Smooth muscle cell (in vitro differentiated cells): Measurements from ENCODE around the gene GRHL3. TPM values are rescaled to one million over a fixed set of nuclear protein-coding genes. Genes with fewer than 3 reads are reported as not detected.

Source experiments
- DNase-seq: peaks from one replicate; lab custom pipeline; 2025; ENCODE audit not compliant: unreplicated experiment; lab: John Stamatoyannopoulos, UW
- H2AFZ ChIP-seq: fragments of 200-600 bp; sonication (generic); 2 replicates; pipeline ENCODE4 v1.6.0; 2016; ENCODE audit warnings: antibody characterized with exemption, low read depth, mild to moderate bottlenecking
- H3F3A ChIP-seq: fragments of 200-600 bp; sonication (generic); 2 replicates; pipeline ENCODE4 v1.6.0; 2017; ENCODE audit warnings: antibody characterized with exemption, low read depth
- H3K27ac ChIP-seq: fragments of 200-600 bp; sonication (generic); 2 replicates; pipeline ENCODE4 v1.5.1; 2016; ENCODE audit warnings: low read depth, mild to moderate bottlenecking
- H3K27me3 ChIP-seq: fragments of 200-600 bp; sonication (generic); 2 replicates; pipeline ENCODE4 v1.6.1; 2016; ENCODE audit warnings: low read depth, mild to moderate bottlenecking
- H3K36me3 ChIP-seq: fragments of 200-600 bp; sonication (generic); 2 replicates; pipeline ENCODE4 v1.5.1; 2016; ENCODE audit warnings: low read depth
- H3K4me1 ChIP-seq: fragments of 200-600 bp; sonication (generic); 2 replicates; pipeline ENCODE4 v1.5.1; 2016; ENCODE audit warnings: low read depth
- H3K4me2 ChIP-seq: fragments of 200-600 bp; sonication (generic); 2 replicates; pipeline ENCODE4 v1.6.0; 2016; ENCODE audit warnings: mild to moderate bottlenecking
- H3K4me3 ChIP-seq: fragments of 200-600 bp; sonication (generic); 2 replicates; pipeline ENCODE4 v1.5.1; 2016; ENCODE audit warnings: mild to moderate bottlenecking
- H3K79me2 ChIP-seq: fragments of 200-600 bp; sonication (generic); 2 replicates; pipeline ENCODE4 v1.6.0; 2016; ENCODE audit warnings: low read depth, mild to moderate bottlenecking
- H3K9ac ChIP-seq: fragments of 200-600 bp; sonication (generic); 2 replicates; pipeline ENCODE4 v1.6.0; 2016; ENCODE audit warnings: low read depth
- H3K9me3 ChIP-seq: fragments of 200-600 bp; sonication (generic); replicated peaks from 2 replicates; pipeline ENCODE4 v1.5.1; 2016; ENCODE audit warnings: low read depth
- H4K20me1 ChIP-seq: fragments of 200-600 bp; sonication (generic); 2 replicates; pipeline ENCODE4 v1.6.0; 2016; ENCODE audit warnings: low read depth
- WGBS: methylation state at CpG from one replicate; pipeline ENCODE4 v1.1.7; 2016; ENCODE audit warnings: low lambda C conversion rate; 5-methylcytosine and 5-hydroxymethylcytosine counted together
- polyA plus RNA-seq: library from polyadenylated mRNA; unstranded; fragments of >200 nt; fragmentation: Nextera tagmentation; extraction: Ambion mirVana; gene quantifications from 2 replicates; pipeline ENCODE4 v1.2.1, GENCODE V29; 2016
- total RNA-seq: library from RNA; depleted of rRNA; stranded (reverse); fragments of >200 nt; gene quantifications from 2 replicates; pipeline ENCODE4 v1.2.3, GENCODE V29; 2014
- TF ChIP-seq, protein P1 (sequence below): fragments of 200-600 bp; sonication (generic); IDR thresholded peaks from 2 replicates; pipeline ENCODE4 v1.5.1; 2017; ENCODE audit warnings: borderline replicate concordance, mild to moderate bottlenecking, antibody characterized with exemption; ENCODE audit not compliant: insufficient read depth, poor library complexity, severe bottlenecking

Gene GRHL3
- total and polyA plus RNA-seq, 2 experiments from 2014 or later: 0.87 to 10.5 TPM

GRCh38 chr1:24336075-24336474, 16.9 kb downstream of the GRHL3 start:
- Histone ChIP-seq H4K20me1 (no peaks in the 10 kb centered on the region), H3K27me3 (no peaks in the 10 kb centered on the region), H3F3A (peaks cover 9% of the 10 kb centered on the region), H3K36me3 (no peaks in the 10 kb centered on the region), H3K79me2 (no peaks in the 10 kb centered on the region), H3K9me3 (no peaks in the 10 kb centered on the region), H3K27ac (no peak overlapping the region), H2AFZ (no peak overlapping the region), H3K4me1 (peaks cover 11% of the 10 kb centered on the region), H3K4me2 (no peak overlapping the region), H3K4me3 (no peak overlapping the region), H3K9ac (no peak overlapping the region)
- no peak for DNase-seq
- TF ChIP-seq, protein P1, sequence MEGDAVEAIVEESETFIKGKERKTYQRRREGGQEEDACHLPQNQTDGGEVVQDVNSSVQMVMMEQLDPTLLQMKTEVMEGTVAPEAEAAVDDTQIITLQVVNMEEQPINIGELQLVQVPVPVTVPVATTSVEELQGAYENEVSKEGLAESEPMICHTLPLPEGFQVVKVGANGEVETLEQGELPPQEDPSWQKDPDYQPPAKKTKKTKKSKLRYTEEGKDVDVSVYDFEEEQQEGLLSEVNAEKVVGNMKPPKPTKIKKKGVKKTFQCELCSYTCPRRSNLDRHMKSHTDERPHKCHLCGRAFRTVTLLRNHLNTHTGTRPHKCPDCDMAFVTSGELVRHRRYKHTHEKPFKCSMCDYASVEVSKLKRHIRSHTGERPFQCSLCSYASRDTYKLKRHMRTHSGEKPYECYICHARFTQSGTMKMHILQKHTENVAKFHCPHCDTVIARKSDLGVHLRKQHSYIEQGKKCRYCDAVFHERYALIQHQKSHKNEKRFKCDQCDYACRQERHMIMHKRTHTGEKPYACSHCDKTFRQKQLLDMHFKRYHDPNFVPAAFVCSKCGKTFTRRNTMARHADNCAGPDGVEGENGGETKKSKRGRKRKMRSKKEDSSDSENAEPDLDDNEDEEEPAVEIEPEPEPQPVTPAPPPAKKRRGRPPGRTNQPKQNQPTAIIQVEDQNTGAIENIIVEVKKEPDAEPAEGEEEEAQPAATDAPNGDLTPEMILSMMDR: no peak
- 93% methylated on average over 5 of the region's 5 CpGs for WGBS

- DNase-seq: no peak
- 92% methylated on average over 4 of the region's 4 CpGs for WGBS
- TF ChIP-seq, protein P1: no peak
- peaks cover 16% of the 10 kb centered on the region for H3K4me1 ChIP-seq
- H3K4me3 ChIP-seq: no peak overlapping the region
- H3K4me2 ChIP-seq: no peak overlapping the region
- H2AFZ ChIP-seq: no peak overlapping the region
- H3K79me2 ChIP-seq: no peaks in the 10 kb centered on the region
- no peaks in the 10 kb centered on the region for H4K20me1 ChIP-seq
- H3F3A ChIP-seq: peaks cover 9% of the 10 kb centered on the region
- H3K27ac ChIP-seq: no peak overlapping the region
- H3K9ac ChIP-seq: no peak overlapping the region
- no peaks in the 10 kb centered on the region for H3K9me3 ChIP-seq
- H3K27me3 ChIP-seq: no peaks in the 10 kb centered on the region
- no peaks in the 10 kb centered on the region for H3K36me3 ChIP-seq
Measured at GRCh38 chr1:24337455-24337854, 18.3 kb downstream of the GRHL3 start.

GRCh38 chr1:24338447-24338846, 19.3 kb downstream of the GRHL3 start:
- H3K9ac ChIP-seq: no peak overlapping the region
- no peak overlapping the region for H2AFZ ChIP-seq
- 84% methylated on average over 5 of the region's 5 CpGs for WGBS
- H3K79me2 ChIP-seq: no peaks in the 10 kb centered on the region
- H4K20me1 ChIP-seq: no peaks in the 10 kb centered on the region
- peaks cover 9% of the 10 kb centered on the region for H3F3A ChIP-seq
- peaks cover 16% of the 10 kb centered on the region for H3K4me1 ChIP-seq
- no peak overlapping the region for H3K4me2 ChIP-seq
- H3K27me3 ChIP-seq: no peaks in the 10 kb centered on the region
- H3K27ac ChIP-seq: no peak overlapping the region
- TF ChIP-seq, protein P1: no peak
- no peaks in the 10 kb centered on the region for H3K36me3 ChIP-seq
- H3K9me3 ChIP-seq: no peaks in the 10 kb centered on the region
- no peak for DNase-seq
- H3K4me3 ChIP-seq: no peak overlapping the region

- Histone ChIP-seq H3K4me2 (no peak overlapping the region), H4K20me1 (no peaks in the 10 kb centered on the region), H3K79me2 (no peaks in the 10 kb centered on the region), H3K9ac (no peak overlapping the region), H2AFZ (no peak overlapping the region), H3F3A (peaks cover 9% of the 10 kb centered on the region), H3K9me3 (no peaks in the 10 kb centered on the region), H3K36me3 (no peaks in the 10 kb centered on the region), H3K27me3 (no peaks in the 10 kb centered on the region), H3K4me3 (no peak overlapping the region), H3K27ac (no peak overlapping the region), H3K4me1 (peaks cover 8% of the 10 kb centered on the region)
- no peak for DNase-seq
- WGBS: 81% methylated on average over 8 of the region's 8 CpGs
- TF ChIP-seq, protein P1: no peak
Measured at GRCh38 chr1:24339996-24340395, 20.8 kb downstream of the GRHL3 start.
